GM18858 (cell line): ENCODE results near the gene GRIK3.
"Not testable (repeated sequence)": the region's sequence is repeated elsewhere in the genome, so short reads cannot be mapped to it uniquely, and the experiment has no call there.

Experiments
- ATAC-seq: cut with Tn5 transposase; IDR thresholded peaks from one replicate; pipeline ENCODE4 v1.9.1; 2021; ENCODE audit not compliant: unreplicated experiment

The GRIK3 gene

DNA sequence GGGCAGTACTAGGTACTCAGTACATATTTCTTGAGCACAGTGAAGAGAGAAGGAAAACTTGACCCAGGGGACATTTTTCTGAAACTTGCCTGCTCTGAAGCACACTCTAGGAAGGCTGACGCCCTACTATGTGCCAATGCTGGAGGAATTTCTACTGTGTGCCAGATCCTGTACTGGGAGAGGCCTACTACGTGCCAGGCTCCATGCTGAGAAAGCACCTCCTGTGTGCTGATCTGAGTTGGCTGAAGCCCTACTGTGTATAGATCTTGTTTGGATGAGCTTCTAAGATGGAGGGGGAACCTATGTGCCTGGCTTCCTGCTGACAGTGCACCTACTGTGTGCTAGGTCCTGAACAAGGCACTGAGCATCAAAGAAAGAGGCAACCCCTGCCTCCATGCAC is 86.2 kb downstream of the GRIK3 start:
- ATAC-seq = no peak

GRCh38 chr1:36947384-36947783 is 86.9 kb downstream of the GRIK3 start:
- no peak for ATAC-seq

DNA sequence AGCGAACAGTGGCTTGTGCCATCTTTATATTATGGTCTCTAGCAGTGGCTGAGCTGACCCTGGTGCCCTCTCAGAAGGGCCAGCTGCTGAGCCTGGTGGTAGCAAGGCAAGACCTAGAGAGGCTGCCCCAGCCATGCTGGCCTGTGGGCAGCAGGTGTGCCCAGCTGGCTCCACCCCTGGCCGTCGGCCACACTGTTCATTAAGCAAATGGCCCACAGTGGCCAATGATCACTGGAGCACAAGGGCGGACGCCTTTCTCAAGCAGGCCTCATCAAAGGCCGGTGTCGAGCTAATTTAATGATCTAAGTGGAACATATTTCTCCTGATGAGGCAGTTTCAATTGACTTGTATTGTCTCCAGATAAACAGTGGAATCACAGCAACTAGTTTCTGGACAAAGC is 89.4 kb downstream of the GRIK3 start:
- ATAC-seq = no peak

DNA sequence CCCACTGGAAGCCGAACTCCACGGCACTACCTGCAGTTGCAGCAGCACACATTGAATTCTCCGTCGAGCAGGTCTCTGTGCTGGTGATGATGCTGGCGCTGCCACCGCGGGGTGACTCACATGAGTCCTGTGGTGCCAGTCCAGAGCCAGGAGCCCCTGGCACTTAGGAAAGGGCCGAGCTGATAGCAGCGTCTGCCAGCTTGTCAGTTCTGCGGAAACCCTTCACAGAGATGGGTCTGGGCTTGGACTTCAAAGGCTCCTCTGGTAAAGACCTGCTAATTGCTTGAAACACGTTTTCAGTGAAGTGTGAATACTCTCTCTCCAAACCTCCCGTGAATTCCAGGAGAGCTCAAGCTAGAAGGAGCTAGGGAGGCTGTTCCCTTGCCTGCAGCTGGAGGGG is 92.2 kb downstream of the GRIK3 start:
- ATAC-seq = no peak

DNA sequence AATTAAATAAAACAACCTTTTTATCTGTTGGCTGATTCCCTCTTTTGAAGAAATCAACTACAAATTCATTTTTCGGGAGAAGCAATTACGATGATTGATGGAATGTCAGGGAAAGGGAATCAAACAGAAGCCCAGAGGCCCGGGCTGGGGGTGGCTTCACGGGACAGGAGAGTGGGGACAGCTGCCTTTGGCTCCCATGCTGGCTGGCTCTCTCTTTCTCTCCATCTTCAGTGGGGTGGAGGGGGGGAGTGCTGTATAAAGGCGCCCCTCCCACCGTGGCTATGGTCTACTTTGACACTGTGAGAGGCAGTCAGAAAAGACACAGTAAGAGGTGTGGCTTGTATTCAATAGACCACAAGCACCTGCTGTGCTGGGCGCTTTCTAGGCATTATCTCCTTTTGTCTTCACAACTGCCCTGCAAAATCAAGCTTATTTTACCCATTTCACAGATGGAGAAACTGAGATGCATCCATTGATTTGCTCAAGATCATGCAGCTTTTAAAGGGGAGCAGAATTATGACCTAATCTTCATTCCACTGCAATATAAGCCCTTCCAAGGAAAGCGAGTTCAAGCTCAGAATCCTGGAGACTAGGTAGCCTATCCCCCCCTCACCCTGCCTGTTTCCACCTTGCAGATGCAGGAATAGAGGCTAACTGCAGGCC is 92.9 kb downstream of the GRIK3 start:
- ATAC-seq = no peak

DNA sequence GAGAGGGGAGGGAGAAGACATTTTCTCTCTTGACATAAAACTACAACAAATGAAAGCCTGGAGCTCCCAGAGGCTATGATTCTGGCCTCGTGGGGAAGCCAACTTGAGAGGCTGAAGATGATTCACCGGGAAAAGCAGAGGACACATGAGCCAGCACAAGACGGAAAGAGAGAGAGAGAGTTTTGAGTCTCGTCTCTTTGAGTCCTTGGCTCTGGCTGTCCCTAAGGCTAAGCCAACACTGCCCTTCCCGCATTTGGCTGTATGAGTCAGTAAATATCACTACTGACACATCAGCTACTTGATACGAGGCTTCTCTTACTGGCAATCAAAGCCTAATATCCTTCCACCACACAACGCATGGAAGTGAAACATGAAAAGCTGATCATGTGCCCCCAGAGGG is 95.5 kb downstream of the GRIK3 start:
- no peak for ATAC-seq

DNA sequence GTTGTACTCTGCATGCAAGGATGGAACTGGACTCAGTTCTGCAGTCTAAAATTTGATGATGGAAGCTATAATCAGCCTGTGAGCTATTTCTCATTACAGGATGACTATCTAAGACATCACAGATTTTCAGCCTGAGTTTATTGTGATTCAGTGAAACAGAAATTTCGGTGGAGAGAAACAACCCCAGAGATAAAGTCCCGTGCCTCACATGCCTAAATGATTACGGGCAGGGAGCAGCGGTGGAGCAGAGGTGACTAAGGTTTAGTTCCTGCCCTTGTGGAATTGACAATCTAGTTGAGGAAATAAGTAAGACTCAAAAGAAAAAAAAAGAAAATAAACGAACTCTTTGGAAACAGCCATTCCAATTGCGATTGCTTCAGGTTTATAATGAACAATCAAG is 96.9 kb downstream of the GRIK3 start:
- ATAC-seq = no peak

- no peak for ATAC-seq
Measured at GRCh38 chr1:36934061-36934460, 100.3 kb downstream of the GRIK3 start.

GRCh38 chr1:36927826-36928225 is 106.5 kb downstream of the GRIK3 start:
- no peak for ATAC-seq

- no peak for ATAC-seq
Measured at GRCh38 chr1:36925251-36925650, 109.1 kb downstream of the GRIK3 start.

DNA sequence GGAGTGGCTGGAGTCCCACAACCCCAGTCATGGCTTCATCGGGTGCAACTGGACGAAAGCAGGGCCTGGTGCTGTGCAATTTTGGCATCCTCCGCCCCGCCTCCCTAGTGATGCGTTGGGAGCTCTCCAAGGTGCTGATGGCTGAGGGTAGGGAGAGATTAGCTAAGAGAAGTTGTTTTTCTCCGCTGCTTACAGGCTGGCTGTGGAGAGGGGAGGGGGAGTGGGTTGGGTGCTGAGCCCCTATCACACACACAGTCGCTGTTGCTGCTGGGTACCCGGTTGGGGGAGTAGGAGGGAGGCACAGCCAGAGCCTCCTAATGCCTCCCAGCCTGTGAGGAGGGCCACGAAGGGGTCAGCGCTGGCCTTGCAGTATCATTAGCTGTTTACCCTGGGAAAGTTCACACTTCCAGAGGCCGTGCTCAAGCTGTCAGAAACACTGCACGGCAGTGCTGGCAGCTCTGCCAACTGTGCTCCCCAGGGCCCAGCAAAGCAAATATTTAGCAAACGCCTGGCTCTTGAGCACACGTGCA is 110.0 kb downstream of the GRIK3 start:
- no peak for ATAC-seq

DNA sequence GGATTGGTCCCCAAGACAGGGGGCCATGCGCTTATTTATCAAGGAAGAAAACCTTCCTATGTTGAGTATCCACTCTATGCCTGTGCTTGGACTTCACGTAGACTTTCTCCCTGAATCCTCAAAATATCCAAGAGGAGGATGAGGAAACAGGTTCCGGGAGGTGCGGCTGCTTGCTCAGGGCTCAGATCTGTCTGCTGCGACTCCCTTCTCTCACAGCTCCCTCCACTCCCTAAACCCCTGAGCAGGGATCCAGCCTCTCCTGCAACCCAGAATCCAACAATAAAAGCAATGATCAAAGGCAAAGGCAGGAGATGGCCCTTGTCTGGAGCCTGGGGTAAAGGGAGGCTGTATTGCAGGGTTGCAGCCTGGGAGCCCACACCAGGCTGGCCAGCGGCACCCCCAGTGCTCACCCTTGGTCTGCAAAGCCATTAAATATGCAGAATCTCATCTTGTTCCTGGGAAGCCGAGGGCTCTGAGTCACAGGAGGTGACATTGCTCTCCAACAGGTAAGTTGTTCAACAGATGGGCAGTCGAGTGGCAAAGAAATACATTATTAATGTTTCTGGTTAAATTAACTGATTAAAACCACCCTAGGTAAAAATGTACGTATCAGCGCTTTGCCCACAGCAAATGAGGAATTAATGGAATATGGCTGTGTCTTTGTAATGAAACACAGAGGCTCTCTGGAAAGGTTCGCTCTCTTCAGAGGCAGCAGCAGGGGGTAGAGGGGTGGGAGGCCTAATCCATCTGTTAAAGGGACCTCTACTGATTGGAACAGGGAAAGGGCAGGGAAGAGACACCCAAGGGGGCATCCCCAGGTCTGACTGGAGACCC is 111.5 kb downstream of the GRIK3 start:
- no peak for ATAC-seq

DNA sequence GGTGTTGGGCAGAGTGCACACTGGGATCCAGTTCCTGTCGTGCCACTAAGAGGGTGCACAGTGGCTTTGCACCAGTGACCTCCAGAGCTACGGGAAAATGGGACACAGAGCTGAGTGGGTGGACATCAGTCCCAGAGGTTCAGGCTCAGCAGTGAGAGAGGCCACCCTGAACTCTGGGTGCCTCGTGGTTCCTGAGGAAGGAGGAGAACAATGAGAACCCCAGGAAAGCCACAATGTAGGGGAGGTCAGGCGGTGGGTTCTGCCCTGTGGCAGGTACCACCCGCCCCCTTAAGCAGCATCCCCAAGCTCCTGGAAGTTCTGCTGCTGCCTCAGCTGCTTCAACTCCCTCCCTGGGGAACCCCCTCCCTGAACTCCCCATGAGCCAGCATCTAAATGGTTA is 112.2 kb downstream of the GRIK3 start:
- ATAC-seq = no peak

DNA sequence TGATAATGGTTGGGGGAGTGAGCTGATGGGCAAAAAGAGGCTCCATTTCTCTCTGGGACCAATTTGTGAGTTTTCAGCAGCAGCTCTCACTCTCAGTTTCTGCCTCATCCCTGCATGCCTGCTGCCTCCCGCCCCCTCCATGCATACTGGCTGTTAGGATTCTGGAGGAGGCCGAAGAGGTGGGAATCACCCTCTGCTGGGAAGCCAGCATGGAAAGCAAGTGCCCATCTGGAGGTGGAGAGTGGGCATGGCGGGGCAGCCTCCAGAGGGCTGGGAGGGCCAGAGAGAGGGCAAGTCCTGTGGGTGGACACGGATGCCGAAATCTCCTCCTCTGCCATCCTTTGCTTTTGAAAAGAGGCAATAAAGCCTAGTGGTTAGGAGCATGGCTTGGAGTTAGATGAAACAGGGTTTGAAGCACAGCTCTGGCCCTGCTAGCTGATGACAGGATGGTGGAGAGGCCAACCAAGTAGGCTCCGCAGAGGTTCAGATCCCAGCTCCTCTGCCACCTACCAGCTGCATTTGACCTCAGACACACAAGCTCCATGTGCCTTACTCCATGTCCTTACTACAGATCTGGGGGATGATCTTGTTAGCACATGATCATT is 113.4 kb downstream of the GRIK3 start:
- no peak for ATAC-seq

DNA sequence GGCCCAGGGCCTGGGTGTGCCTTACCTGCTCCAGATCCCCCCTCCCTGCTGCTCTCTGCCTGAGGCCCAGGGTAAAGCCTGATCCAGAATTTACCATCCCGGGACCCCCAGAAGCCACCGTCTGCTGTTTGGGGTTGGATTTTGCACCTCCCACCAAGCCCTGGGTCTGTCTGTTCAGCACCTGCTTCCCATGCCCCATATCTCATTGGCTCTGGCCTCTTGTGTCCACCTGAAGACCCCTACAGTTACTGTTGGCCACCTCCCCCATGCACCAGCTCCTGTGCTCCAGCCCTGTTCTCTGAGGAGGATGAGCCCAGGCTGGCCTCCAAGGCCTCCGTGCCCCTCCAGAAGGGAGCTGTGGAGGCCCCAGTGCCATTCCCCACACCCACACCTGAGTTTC is 113.9 kb downstream of the GRIK3 start:
- ATAC-seq = no peak

- ATAC-seq = no peak
Measured at GRCh38 chr1:36919491-36920145, 114.7 kb downstream of the GRIK3 start.

DNA sequence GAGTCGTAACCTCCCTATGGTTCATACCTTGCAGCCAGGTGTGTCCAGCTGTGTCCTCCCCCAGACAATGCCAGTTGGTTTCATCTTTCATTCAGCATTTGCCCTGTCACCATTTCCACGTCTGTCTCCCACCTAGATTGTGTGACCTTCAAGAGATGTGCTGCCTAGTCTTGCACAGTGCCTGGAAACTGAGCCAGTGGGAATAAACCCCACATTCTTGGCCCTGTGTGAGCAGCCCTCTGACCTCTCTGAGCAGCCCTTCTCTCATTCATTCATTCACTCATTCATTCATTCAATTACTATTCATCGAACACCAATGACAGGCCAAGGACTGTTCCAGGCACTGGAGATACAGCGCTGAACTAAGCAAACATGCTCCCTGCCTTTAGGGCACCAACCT is 115.7 kb downstream of the GRIK3 start:
- no peak for ATAC-seq

DNA sequence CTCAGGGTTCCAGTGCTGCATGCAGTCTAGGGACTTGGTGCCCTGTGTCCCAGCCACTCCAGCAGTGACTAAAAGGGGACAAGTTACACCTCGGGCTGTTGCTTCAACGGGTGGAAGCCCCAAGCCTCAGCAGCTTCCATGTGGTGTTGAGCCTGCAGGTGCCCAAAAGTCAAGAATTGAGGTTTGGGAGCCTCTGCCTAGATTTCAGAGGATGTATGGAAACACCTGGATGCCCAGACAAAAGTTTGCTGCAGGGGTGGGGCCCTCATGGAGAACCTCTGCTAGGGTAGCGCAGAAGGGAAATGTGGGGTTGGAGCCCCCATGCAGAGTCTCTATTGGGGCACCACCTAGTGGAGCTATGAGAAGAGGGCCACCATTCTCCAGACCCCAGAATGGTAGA is 117.8 kb downstream of the GRIK3 start:
- not testable (repeated sequence) for ATAC-seq

DNA sequence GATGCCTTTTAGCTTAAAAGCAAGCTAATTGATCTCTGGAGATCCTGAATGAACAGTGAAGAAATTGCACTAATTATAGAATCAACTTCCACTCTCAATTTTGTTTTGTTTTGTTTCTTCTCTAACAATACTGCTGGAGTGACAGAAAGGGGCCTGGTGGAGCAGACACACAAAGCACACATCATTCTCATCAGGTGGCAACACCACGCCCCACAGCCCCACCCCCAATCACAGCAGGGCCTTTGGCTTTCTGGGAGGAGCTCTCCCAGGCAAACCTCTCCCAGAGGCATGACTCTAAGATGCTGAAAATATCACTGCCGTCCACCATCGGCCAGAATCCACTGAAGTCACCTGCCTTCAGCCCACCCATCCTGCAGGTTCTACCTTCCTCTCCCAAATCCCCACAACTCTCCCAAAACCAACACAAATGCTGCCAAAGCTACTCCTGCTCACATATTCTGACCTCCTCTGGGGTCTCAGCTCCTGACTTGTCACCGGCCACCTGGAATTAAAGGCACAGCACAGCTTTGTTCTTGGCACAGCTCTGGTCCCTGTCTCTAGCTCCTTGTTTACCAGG is 120.7 kb downstream of the GRIK3 start:
- no peak for ATAC-seq

GRCh38 chr1:36913016-36913415 is 121.3 kb downstream of the GRIK3 start:
- no peak for ATAC-seq

DNA sequence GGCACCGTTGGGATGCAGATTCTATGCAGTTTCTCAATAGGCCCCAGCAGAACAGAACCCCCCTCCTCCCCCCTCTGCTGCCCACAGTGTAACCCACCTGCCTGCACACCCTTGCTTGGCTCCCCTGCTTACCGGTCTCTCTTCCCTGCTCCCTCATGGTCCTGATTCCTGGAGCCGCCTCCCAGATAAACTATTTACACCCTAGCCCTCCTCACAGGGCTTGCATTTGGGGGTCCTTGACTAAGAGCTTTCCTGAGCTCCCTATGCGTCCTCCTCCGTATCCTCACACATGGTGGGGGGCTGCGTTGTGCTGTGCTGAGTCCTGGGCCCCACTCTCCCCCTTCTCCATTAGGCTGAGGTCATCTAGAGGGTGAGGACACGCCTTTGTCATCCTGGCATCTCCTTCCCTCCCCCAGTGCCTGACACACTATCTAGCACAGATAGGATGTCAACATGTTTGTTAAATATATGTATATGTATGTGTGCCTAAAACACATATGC is 121.9 kb downstream of the GRIK3 start:
- no peak for ATAC-seq
